ENCODE data around the gene ST6GALNAC6. TPM values are rescaled to one million over a fixed set of nuclear protein-coding genes. Genes with fewer than 3 reads are reported as not detected.
A peak's percentile ranks its signal among the peaks of the same experiment; 100 is the strongest.

ST6GALNAC6 gene
- total RNA-seq, 1 donor from 2014 or later: 94.7 TPM

DNA sequence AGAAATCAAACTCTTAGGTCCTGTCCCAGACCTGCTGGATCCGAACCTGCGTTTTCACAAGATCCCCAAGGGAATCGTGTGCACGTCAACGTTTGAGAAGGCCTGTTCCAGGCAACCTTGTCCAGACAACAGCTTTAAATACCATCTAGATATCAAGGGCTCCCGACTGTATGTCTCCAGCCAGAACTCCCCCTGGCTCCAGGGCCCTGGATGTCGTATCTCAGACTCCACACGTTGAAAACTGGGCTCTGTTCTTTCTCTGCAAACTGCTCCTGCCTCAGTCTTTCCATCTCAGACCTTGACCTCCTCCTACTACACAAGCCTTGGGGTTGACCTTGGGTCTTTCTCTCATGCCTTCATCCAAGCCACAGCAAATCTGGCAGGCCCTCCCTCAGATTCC lies 39.1 kb downstream of the ST6GALNAC6 start:
- Histone ChIP-seq H3K4me3 (no peak overlapping the region), H3K36me3 (no peaks in the 10 kb centered on the region), H3K4me1 (peaks cover 63% of the 10 kb centered on the region), H3K9me3 (no peaks in the 10 kb centered on the region), H3K27me3 (no peaks in the 10 kb centered on the region), H3K27ac (no peak overlapping the region)
- TF ChIP-seq, protein P1, sequence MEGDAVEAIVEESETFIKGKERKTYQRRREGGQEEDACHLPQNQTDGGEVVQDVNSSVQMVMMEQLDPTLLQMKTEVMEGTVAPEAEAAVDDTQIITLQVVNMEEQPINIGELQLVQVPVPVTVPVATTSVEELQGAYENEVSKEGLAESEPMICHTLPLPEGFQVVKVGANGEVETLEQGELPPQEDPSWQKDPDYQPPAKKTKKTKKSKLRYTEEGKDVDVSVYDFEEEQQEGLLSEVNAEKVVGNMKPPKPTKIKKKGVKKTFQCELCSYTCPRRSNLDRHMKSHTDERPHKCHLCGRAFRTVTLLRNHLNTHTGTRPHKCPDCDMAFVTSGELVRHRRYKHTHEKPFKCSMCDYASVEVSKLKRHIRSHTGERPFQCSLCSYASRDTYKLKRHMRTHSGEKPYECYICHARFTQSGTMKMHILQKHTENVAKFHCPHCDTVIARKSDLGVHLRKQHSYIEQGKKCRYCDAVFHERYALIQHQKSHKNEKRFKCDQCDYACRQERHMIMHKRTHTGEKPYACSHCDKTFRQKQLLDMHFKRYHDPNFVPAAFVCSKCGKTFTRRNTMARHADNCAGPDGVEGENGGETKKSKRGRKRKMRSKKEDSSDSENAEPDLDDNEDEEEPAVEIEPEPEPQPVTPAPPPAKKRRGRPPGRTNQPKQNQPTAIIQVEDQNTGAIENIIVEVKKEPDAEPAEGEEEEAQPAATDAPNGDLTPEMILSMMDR (IDR thresholded peaks at IDR 0.05): no peak
- no peak for DNase-seq
- ATAC-seq: no peak
- intact Hi-C loops (cut with DNase I): no loop called here

DNA sequence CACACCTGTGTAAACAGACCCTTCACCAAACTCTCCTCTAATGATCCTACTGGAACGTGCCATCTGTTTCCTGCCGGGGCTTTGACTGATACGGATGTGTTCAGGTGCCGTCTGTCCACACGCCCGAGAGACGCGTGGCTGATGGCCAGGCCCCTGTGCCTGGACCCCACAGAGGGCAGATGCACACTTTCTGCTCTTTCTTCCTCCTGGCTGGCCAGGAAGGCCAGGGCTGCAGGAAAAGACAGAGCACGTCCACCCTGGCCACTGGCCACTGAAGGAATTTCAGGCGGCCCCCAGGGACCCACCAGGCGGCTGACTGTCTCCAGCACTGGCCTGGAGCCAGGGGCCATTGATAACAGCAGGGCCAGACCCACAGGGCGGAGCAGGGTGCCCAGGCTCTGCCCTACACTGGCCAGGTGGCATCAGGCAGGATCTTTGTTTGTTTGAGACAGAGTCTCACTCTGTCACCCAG lies 41.3 kb downstream of the ST6GALNAC6 start:
- Histone ChIP-seq H3K27me3 (no peaks in the 10 kb centered on the region), H3K4me1 (peaks cover 69% of the 10 kb centered on the region), H3K36me3 (no peaks in the 10 kb centered on the region), H3K4me3 (no peak overlapping the region), H3K9me3 (no peaks in the 10 kb centered on the region), H3K27ac (peak overlapping the region; percentile 2)
- no peak for ATAC-seq
- no peak for DNase-seq
- TF ChIP-seq, protein P1 (IDR thresholded peaks at IDR 0.05): no peak
- intact Hi-C loops (cut with DNase I): no loop called here

DNA sequence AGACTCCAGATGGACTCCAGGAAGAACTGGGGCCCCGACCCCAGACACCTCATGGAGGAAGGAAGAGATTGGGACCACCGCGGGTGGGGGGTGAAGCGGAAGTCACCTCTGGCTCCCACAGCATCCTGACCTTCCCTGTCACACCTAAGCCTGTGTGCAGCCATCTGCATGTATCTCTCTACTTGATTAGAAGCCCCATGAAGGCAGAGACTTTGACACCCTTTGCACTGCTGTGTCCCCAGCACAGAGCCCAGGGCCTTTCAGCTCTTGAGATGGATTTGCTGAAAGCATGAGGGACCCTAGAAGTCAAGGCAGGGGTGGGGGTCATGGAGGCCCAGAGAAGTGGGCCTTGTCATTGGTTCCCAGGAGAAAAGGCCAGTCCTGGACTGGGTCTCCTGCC lies 42.1 kb downstream of the ST6GALNAC6 start:
- H3K4me3 ChIP-seq: no peak overlapping the region
- intact Hi-C loops (cut with DNase I): no loop called here
- no peaks in the 10 kb centered on the region for H3K9me3 ChIP-seq

DNA sequence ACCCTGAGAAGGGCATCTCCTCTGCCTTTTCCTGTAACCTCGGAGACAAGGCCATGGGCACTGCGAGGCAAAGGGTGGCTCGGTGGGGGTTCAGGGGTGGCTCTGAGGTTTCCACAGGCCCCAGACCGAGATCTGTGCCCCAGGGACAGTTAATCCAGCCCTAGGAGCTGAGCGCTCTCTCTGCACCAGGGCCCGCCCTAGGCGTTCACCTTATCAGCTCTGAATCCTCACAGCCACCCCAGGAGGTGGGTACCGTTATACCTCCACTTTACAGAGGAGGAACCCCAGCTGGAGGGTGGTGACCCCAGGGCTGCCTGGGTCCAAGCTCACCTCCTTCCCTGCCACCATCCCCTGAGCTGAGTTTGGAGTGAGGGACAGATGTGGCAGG lies 42.7 kb downstream of the ST6GALNAC6 start:
- Histone ChIP-seq H3K27me3 (no peaks in the 10 kb centered on the region), H3K36me3 (no peaks in the 10 kb centered on the region), H3K27ac (peak overlapping the region; percentile 2), H3K4me1 (peaks cover 66% of the 10 kb centered on the region), H3K9me3 (no peaks in the 10 kb centered on the region), H3K4me3 (no peak overlapping the region)
- intact Hi-C loops (cut with DNase I): no loop called here
- DNase-seq (no peak), ATAC-seq (no peak)
- TF ChIP-seq, protein P1 (IDR thresholded peaks at IDR 0.05): no peak

More for the DNA sequence above, 42.1 kb downstream of the ST6GALNAC6 start:
- Histone ChIP-seq H3K27ac (peak overlapping the region; percentile 2), H3K36me3 (no peaks in the 10 kb centered on the region), H3K27me3 (no peaks in the 10 kb centered on the region), H3K4me1 (peaks cover 68% of the 10 kb centered on the region)
- TF ChIP-seq, protein P1 (IDR thresholded peaks at IDR 0.05): no peak
- DNase-seq: no peak
- ATAC-seq: no peak

DNA sequence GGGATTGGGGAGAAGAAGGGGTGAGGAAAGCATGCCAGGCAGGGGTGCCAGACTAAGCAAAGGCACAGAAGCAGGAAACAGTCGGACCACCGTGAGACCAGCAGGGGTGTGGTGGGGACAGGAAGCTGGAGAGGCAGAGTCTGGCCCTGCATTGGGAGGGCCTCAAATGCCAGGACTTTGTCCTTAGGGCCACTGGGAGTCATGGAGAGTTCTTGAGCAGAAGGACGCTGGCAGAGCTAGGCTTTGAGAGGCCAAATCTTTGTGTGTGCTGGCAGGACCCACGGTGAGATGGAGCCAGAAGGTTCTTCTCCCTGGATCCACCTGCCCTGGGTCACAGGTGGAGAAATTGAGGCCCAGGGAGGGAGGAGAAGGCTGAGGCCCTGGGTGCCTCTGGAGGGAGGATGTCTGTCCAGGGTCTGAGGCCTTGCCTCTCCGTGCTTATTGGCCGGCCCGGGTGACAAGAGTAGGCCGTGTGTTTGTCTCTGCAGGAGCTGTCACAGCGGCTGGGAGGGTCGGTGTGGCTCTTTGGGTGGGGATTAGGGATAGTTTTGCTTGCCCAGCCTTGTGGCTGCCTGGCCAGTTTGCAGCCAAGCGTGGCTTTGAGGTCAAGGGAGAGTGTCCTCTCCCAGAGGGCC lies 43.2 kb downstream of the ST6GALNAC6 start:
- Histone ChIP-seq H3K36me3 (no peaks in the 10 kb centered on the region), H3K9me3 (no peaks in the 10 kb centered on the region), H3K27me3 (no peaks in the 10 kb centered on the region), H3K4me1 (peaks cover 64% of the 10 kb centered on the region), H3K4me3 (no peak overlapping the region), H3K27ac (peak overlapping the region; percentile 2)
- TF ChIP-seq, protein P1 (IDR thresholded peaks at IDR 0.05): no peak
- ATAC-seq (no peak), DNase-seq (no peak)
- intact Hi-C loops (cut with DNase I): no loop called here
